Kidney epithelial cell (primary cell): ENCODE measurements around the gene NOL11. TPM values are rescaled to one million over a fixed set of nuclear protein-coding genes. Genes with fewer than 3 reads are reported as not detected.

Experiments used
- DNase-seq: peaks from one replicate; pipeline ENCODE4 v3.0.0-alpha.2; 2010; ENCODE audit warnings: low read depth
- H3K27me3 ChIP-seq: 2 replicates; pipeline ENCODE4 v1.6.0; 2011; ENCODE audit warnings: low read length; ENCODE audit not compliant: control insufficient read depth, insufficient read depth
- H3K36me3 ChIP-seq: 2 replicates; pipeline ENCODE4 v1.5.1; 2011; ENCODE audit warnings: low read length; ENCODE audit not compliant: control insufficient read depth, insufficient read depth
- H3K4me3 ChIP-seq: 2 replicates; pipeline ENCODE4 v1.5.1; 2011; ENCODE audit warnings: low read depth, mild to moderate bottlenecking, control low read depth, low read length
- CTCF ChIP-seq: IDR thresholded peaks from 2 replicates; pipeline ENCODE4 v1.5.1; 2011; ENCODE audit warnings: mild to moderate bottlenecking, moderate library complexity, low read length, control low read depth, inconsistent platforms; ENCODE audit not compliant: insufficient read depth, poor library complexity, severe bottlenecking
- total RNA-seq: library from RNA; depleted of rRNA; stranded (reverse); fragments of >200 nt; gene quantifications from 2 replicates; pipeline ENCODE4 v1.2.3, GENCODE V29; 2015

Gene NOL11
- total RNA-seq, 1 donor from 2014 or later, result 35.8 TPM

GRCh38 chr17:67785504-67785903, 67.8 kb downstream of the NOL11 start:
- Histone ChIP-seq H3K27me3 (no peaks in the 10 kb centered on the region), H3K36me3 (no peaks in the 10 kb centered on the region), H3K4me3 (no peak overlapping the region)
- no peak for TF ChIP-seq CTCF
- no peak for DNase-seq

Other genes with a start within 250 kb of the NOL11 start
- gene BPTF, start 107.6 kb downstream of the NOL11 start, total RNA-seq, result 41.3 and 48.5 TPM in 2 replicates